PC-3 (cell line): ENCODE measurements around the gene AGAP9. TPM values are rescaled to one million over a fixed set of nuclear protein-coding genes. Genes with fewer than 3 reads are reported as not detected.

Experiments used
- ATAC-seq: fragments of 200-7000 bp; cut with Tn5 transposase; 2 replicates; pipeline ENCODE4 v1.9.1; 2020; ENCODE audit warnings: mild to moderate bottlenecking, moderate library complexity
- BruUV-seq: library from RNA; stranded (reverse); fragments of 400-500 nt; replicated peaks from 2 replicates; lab custom pipeline; 2021; lab: Mats Ljungman, UMichigan
- CTCF ChIA-PET: fragments of 300-600 bp; sonication (Branson Sonifier 250); formaldehyde crosslinking; loops from one replicate; lab custom pipeline; 2022; ENCODE audit warnings: antibody characterized with exemption; lab: Charles Lee
- POLR2A ChIA-PET: fragments of 300-600 bp; sonication (Branson Sonifier 250); formaldehyde crosslinking; loops from one replicate; lab custom pipeline; 2022; ENCODE audit warnings: antibody characterized with exemption; ENCODE audit not compliant: unreplicated experiment; lab: Charles Lee
- DNase-seq: peaks from one replicate; pipeline ENCODE4 v3.0.0-alpha.2; 2015
- H2AFZ ChIP-seq: fragments of 300-600 bp; sonication (generic); 2 replicates; pipeline ENCODE4 v1.6.0; 2016; ENCODE audit warnings: antibody characterized with exemption, low read length
- H3F3A ChIP-seq: fragments of 300-600 bp; sonication (generic); one replicate; pipeline ENCODE4 v1.6.0; 2017; ENCODE audit warnings: antibody characterized with exemption, low read length, control low read depth, mild to moderate bottlenecking; ENCODE audit not compliant: unreplicated experiment
- H3K27ac ChIP-seq: fragments of 300-600 bp; sonication (generic); 2 replicates; pipeline ENCODE4 v1.5.1; 2016; ENCODE audit warnings: mild to moderate bottlenecking, low read length
- H3K27me3 ChIP-seq: fragments of 300-600 bp; sonication (generic); 2 replicates; pipeline ENCODE4 v1.6.1; 2016; ENCODE audit warnings: low read length, mixed read lengths
- H3K36me3 ChIP-seq: fragments of 300-600 bp; sonication (generic); 2 replicates; pipeline ENCODE4 v1.6.1; 2016; ENCODE audit warnings: low read depth, mixed run types, low read length, mixed read lengths
- H3K4me1 ChIP-seq: fragments of 300-600 bp; sonication (generic); 2 replicates; pipeline ENCODE4 v1.5.1; 2016; ENCODE audit warnings: low read length; ENCODE audit not compliant: insufficient read depth
- H3K4me2 ChIP-seq: fragments of 300-600 bp; sonication (generic); 2 replicates; pipeline ENCODE4 v1.6.0; 2016; ENCODE audit warnings: low read length
- H3K4me3 ChIP-seq: fragments of 300-600 bp; sonication (generic); 2 replicates; pipeline ENCODE4 v1.5.1; 2016; ENCODE audit warnings: mild to moderate bottlenecking, low read length, mixed read lengths
- H3K79me2 ChIP-seq: fragments of 300-600 bp; sonication (generic); 2 replicates; pipeline ENCODE4 v1.6.1; 2017; ENCODE audit warnings: low read length, mixed read lengths
- H3K9ac ChIP-seq: fragments of 300-600 bp; sonication (generic); 2 replicates; pipeline ENCODE4 v1.6.0; 2016; ENCODE audit warnings: mild to moderate bottlenecking, low read length
- H3K9me2 ChIP-seq: fragments of 300-600 bp; sonication (generic); replicated peaks from 2 replicates; pipeline ENCODE4 v1.6.1; 2016; ENCODE audit warnings: mixed run types, low read length, mixed read lengths
- H3K9me3 ChIP-seq: fragments of 300-600 bp; sonication (generic); 2 replicates; pipeline ENCODE4 v1.6.1; 2016; ENCODE audit warnings: low read length, mixed read lengths
- H4K20me1 ChIP-seq: fragments of 300-600 bp; sonication (generic); 2 replicates; pipeline ENCODE4 v1.6.1; 2016; ENCODE audit warnings: low read length, mixed read lengths
- EZH2 ChIP-seq: fragments of 300-600 bp; sonication (generic); IDR thresholded peaks from one replicate; pipeline ENCODE4 v1.6.1; 2017; ENCODE audit warnings: antibody characterized with exemption, mild to moderate bottlenecking, low read length; ENCODE audit not compliant: unreplicated experiment
- EZH2phosphoT487 ChIP-seq: fragments of 300-600 bp; sonication (generic); IDR thresholded peaks from 2 replicates; pipeline ENCODE4 v1.6.1; 2018; ENCODE audit warnings: mild to moderate bottlenecking, antibody characterized with exemption, low read length, borderline replicate concordance
- intact Hi-C: fragments of 100-400 bp; cut with micrococcal nuclease; formaldehyde crosslinking; loops from 2 replicates; pipeline ENCODE4 v1.9.0; 2023
- total RNA-seq: library from RNA; depleted of rRNA; stranded (reverse); fragments of >200 nt; gene quantifications from 2 replicates; pipeline ENCODE4 v1.2.3, GENCODE V29; 2014
- TF ChIP-seq, protein P1 (sequence below): fragments of 300-600 bp; sonication (generic); conservative IDR thresholded peaks from 2 replicates; pipeline ENCODE4 v1.5.1; 2017; ENCODE audit warnings: antibody characterized with exemption, low read depth, mild to moderate bottlenecking, low read length

Gene AGAP9
- total RNA-seq, 1 experiment from 2014 or later, result 7.1 TPM

GRCh38 chr10:47453141-47454007 lies 70.1 kb downstream of the AGAP9 start:
- Histone ChIP-seq H3K4me2 (no peak overlapping the region), H3K79me2 (no peaks in the 10 kb centered on the region), H3K27me3 (no peaks in the 10 kb centered on the region), H3K27ac (no peak overlapping the region), H3F3A (no peaks in the 10 kb centered on the region), H3K9me3 (no peaks in the 10 kb centered on the region), H3K9ac (no peak overlapping the region), H3K4me1 (peaks cover 4% of the 10 kb centered on the region), H3K36me3 (no peaks in the 10 kb centered on the region), H2AFZ (no peak overlapping the region), H3K9me2 (no peaks in the 10 kb centered on the region), H4K20me1 (no peaks in the 10 kb centered on the region), H3K4me3 (no peak overlapping the region)
- DNase-seq, result no peak
- ATAC-seq, result no peak
- intact Hi-C loops, result no loop called here
- ChIA-PET POLR2A (no interaction called here), CTCF (no interaction called here)
- no peak for TF ChIP-seq EZH2
- no peak for TF ChIP-seq EZH2phosphoT487
- TF ChIP-seq, protein P1, sequence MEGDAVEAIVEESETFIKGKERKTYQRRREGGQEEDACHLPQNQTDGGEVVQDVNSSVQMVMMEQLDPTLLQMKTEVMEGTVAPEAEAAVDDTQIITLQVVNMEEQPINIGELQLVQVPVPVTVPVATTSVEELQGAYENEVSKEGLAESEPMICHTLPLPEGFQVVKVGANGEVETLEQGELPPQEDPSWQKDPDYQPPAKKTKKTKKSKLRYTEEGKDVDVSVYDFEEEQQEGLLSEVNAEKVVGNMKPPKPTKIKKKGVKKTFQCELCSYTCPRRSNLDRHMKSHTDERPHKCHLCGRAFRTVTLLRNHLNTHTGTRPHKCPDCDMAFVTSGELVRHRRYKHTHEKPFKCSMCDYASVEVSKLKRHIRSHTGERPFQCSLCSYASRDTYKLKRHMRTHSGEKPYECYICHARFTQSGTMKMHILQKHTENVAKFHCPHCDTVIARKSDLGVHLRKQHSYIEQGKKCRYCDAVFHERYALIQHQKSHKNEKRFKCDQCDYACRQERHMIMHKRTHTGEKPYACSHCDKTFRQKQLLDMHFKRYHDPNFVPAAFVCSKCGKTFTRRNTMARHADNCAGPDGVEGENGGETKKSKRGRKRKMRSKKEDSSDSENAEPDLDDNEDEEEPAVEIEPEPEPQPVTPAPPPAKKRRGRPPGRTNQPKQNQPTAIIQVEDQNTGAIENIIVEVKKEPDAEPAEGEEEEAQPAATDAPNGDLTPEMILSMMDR, result no peak
- BruUV-seq, result no TSS peak

DNA sequence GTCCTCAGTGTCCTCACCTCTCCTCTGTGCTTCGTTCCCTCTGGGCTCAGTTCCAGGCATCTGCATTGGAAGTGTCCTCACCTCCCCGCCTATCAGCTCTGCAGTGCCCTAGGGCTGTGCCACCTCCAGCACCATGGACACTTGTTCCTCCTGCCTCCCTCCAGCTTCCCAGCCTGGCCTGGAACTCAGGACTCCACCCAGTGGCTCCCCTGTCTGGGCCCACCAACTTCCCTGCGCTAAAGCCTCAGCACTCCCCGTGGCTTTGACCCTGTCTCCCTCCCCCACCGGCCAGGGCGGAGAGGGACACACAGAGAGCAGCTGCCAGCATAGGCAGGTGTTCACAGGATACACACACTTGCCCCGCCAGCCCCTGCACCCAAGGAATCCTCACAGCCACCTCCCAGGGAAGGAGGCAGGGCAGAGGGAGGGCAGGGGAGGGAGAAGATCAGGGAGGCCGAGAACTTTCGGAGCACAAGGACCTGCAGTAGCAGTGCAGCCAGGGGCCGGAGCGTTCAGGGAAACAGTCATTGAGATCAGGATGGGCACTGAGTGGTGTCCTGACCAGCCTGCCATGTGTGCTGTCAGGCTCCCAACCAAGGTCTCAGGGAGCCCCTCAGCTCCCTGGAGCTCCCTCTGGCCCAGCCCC lies 70.8 kb downstream of the AGAP9 start:
- H3K27me3 ChIP-seq, result no peaks in the 10 kb centered on the region
- H3K9me3 ChIP-seq, result no peaks in the 10 kb centered on the region
- H4K20me1 ChIP-seq, result no peaks in the 10 kb centered on the region
- H3K4me3 ChIP-seq, result no peak overlapping the region
- no TSS peak for BruUV-seq
- TF ChIP-seq EZH2 (no peak), EZH2phosphoT487 (no peak)
- TF ChIP-seq, protein P1, result no peak
- no peaks in the 10 kb centered on the region for H3K9me2 ChIP-seq
- no peak for DNase-seq
- intact Hi-C loops, result no loop called here
- H3K9ac ChIP-seq, result no peak overlapping the region
- no peaks in the 10 kb centered on the region for H3K79me2 ChIP-seq
- no peak overlapping the region for H3K4me2 ChIP-seq
- ATAC-seq, result no peak
- H3K4me1 ChIP-seq, result no peaks in the 10 kb centered on the region
- ChIA-PET POLR2A (no interaction called here), CTCF (no interaction called here)
- no peaks in the 10 kb centered on the region for H3K36me3 ChIP-seq
- H3K27ac ChIP-seq, result no peak overlapping the region
- H3F3A ChIP-seq, result no peaks in the 10 kb centered on the region
- H2AFZ ChIP-seq, result no peak overlapping the region

DNA sequence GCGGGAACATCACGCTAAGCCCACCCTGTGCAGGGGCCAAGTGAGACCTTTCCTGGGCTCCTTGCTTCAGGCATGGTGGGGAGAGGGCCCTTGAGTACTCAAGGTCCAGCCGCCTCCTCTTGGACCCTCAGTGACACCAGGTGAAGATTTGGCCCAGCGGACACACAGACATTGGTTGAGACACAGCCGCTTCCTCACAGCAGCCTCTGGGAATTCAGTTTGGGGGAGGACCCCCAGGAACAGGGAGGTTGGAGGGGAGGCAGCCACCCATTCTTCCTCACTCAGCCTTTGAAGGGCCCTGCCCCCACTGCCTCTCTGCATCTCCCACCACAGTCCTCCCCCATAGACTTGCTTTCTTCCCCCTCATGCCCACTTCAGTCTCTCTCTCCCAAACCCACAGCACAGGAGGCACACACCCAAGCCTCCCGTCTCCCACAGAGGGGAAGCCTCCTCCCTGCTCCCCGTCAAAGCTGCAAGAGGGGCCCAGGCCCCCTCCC lies 71.4 kb downstream of the AGAP9 start:
- Histone ChIP-seq H2AFZ (no peak overlapping the region), H3K27me3 (no peaks in the 10 kb centered on the region), H3F3A (no peaks in the 10 kb centered on the region), H3K4me3 (no peak overlapping the region), H3K27ac (no peak overlapping the region), H3K9me3 (no peaks in the 10 kb centered on the region), H3K9me2 (no peaks in the 10 kb centered on the region), H3K79me2 (no peaks in the 10 kb centered on the region), H3K9ac (no peak overlapping the region), H3K4me1 (no peaks in the 10 kb centered on the region), H3K36me3 (no peaks in the 10 kb centered on the region), H3K4me2 (no peak overlapping the region), H4K20me1 (no peaks in the 10 kb centered on the region)
- DNase-seq (no peak), ATAC-seq (no peak)
- intact Hi-C loops, result no loop called here
- BruUV-seq, result no TSS peak
- TF ChIP-seq EZH2 (no peak), EZH2phosphoT487 (no peak)
- TF ChIP-seq, protein P1, result no peak
- ChIA-PET POLR2A (no interaction called here), CTCF (no interaction called here)
